T-helper 2 cell treated with Interferon-gamma antibody and Interleukin-4, amounts not matched to agents 5 μg/mL and 100 μg/mL, for 36 hours (primary cell): Measurements from ENCODE around the gene STIM1.

ENCODE experiments used
- DNase-seq: peaks from one replicate; pipeline ENCODE4 v3.0.0; 2021; ENCODE audit warnings: low spot score
- H3K27ac Mint-ChIP-seq: one replicate; pipeline ENCODE4 v1.8.0; 2021; ENCODE audit warnings: mild to moderate bottlenecking, mixed read lengths
- H3K27me3 Mint-ChIP-seq: one replicate; pipeline ENCODE4 v1.8.0; 2021; ENCODE audit warnings: low read depth, mixed read lengths
- H3K36me3 Mint-ChIP-seq: one replicate; pipeline ENCODE4 v1.8.0; 2021; ENCODE audit warnings: low read depth, mixed read lengths
- H3K4me1 Mint-ChIP-seq: one replicate; pipeline ENCODE4 v1.8.0; 2021; ENCODE audit warnings: low read depth, mixed read lengths
- H3K4me3 Mint-ChIP-seq: one replicate; pipeline ENCODE4 v1.8.0; 2022; ENCODE audit warnings: mild to moderate bottlenecking, moderate library complexity, mixed read lengths
- H3K9me3 Mint-ChIP-seq: one replicate; pipeline ENCODE4 v1.8.0; 2021; ENCODE audit warnings: mixed read lengths

The STIM1 gene

GRCh38 chr11:3876613-3877012 is 21.1 kb downstream of the STIM1 start:
- Mint-ChIP-seq H3K27me3 (no peaks in the 10 kb centered on the region), H3K9me3 (no peaks in the 10 kb centered on the region), H3K4me1 (peaks cover 52% of the 10 kb centered on the region), H3K36me3 (peaks cover 18% of the 10 kb centered on the region), H3K4me3 (no peak overlapping the region), H3K27ac (no peak overlapping the region)
- no peak for DNase-seq

- no peak for DNase-seq
- H3K9me3 Mint-ChIP-seq, result no peaks in the 10 kb centered on the region
- H3K27ac Mint-ChIP-seq, result peak overlapping the region; percentile 58
- no peak overlapping the region for H3K4me3 Mint-ChIP-seq
- no peaks in the 10 kb centered on the region for H3K27me3 Mint-ChIP-seq
- peaks cover 17% of the 10 kb centered on the region for H3K36me3 Mint-ChIP-seq
- H3K4me1 Mint-ChIP-seq, result peaks cover 48% of the 10 kb centered on the region
Observed at GRCh38 chr11:3877364-3878257, 22.1 kb downstream of the STIM1 start.

GRCh38 chr11:3878258-3878584 is 22.8 kb downstream of the STIM1 start:
- no peaks in the 10 kb centered on the region for H3K27me3 Mint-ChIP-seq
- H3K9me3 Mint-ChIP-seq, result no peaks in the 10 kb centered on the region
- H3K36me3 Mint-ChIP-seq, result peaks cover 17% of the 10 kb centered on the region
- H3K27ac Mint-ChIP-seq, result peak overlapping the region; percentile 58
- peaks cover 50% of the 10 kb centered on the region for H3K4me1 Mint-ChIP-seq
- no peak overlapping the region for H3K4me3 Mint-ChIP-seq
- no peak for DNase-seq

GRCh38 chr11:3879216-3879966 is 23.9 kb downstream of the STIM1 start:
- H3K9me3 Mint-ChIP-seq, result no peaks in the 10 kb centered on the region
- peaks cover 57% of the 10 kb centered on the region for H3K4me1 Mint-ChIP-seq
- H3K4me3 Mint-ChIP-seq, result peak overlapping the region; percentile 19
- no peaks in the 10 kb centered on the region for H3K27me3 Mint-ChIP-seq
- H3K36me3 Mint-ChIP-seq, result peaks cover 17% of the 10 kb centered on the region
- DNase-seq, result no peak
- H3K27ac Mint-ChIP-seq, result peak overlapping the region; percentile 69

GRCh38 chr11:3879967-3880542 is 24.6 kb downstream of the STIM1 start:
- Mint-ChIP-seq H3K9me3 (no peaks in the 10 kb centered on the region), H3K36me3 (peaks cover 15% of the 10 kb centered on the region), H3K27me3 (no peaks in the 10 kb centered on the region), H3K4me1 (peaks cover 60% of the 10 kb centered on the region), H3K27ac (peak overlapping the region; percentile 69), H3K4me3 (peak overlapping the region; percentile 19)
- no peak for DNase-seq

GRCh38 chr11:3880724-3881123 is 25.3 kb downstream of the STIM1 start:
- DNase-seq, result no peak
- Mint-ChIP-seq H3K4me3 (peak overlapping the region; percentile 56), H3K4me1 (peaks cover 60% of the 10 kb centered on the region), H3K27ac (peak overlapping the region; percentile 80), H3K27me3 (no peaks in the 10 kb centered on the region), H3K36me3 (peaks cover 15% of the 10 kb centered on the region), H3K9me3 (no peaks in the 10 kb centered on the region)

GRCh38 chr11:3882655-3883054 is 27.2 kb downstream of the STIM1 start:
- peak overlapping the region; percentile 4 for H3K27ac Mint-ChIP-seq
- DNase-seq, result no peak
- peaks cover 54% of the 10 kb centered on the region for H3K4me1 Mint-ChIP-seq
- no peak overlapping the region for H3K4me3 Mint-ChIP-seq
- no peaks in the 10 kb centered on the region for H3K27me3 Mint-ChIP-seq
- peaks cover 15% of the 10 kb centered on the region for H3K36me3 Mint-ChIP-seq
- no peaks in the 10 kb centered on the region for H3K9me3 Mint-ChIP-seq

GRCh38 chr11:3885855-3886254 is 30.4 kb downstream of the STIM1 start:
- no peak overlapping the region for H3K27ac Mint-ChIP-seq
- H3K36me3 Mint-ChIP-seq, result peaks cover 6% of the 10 kb centered on the region
- H3K4me3 Mint-ChIP-seq, result no peak overlapping the region
- no peaks in the 10 kb centered on the region for H3K27me3 Mint-ChIP-seq
- H3K4me1 Mint-ChIP-seq, result peaks cover 40% of the 10 kb centered on the region
- DNase-seq, result no peak
- no peaks in the 10 kb centered on the region for H3K9me3 Mint-ChIP-seq

GRCh38 chr11:3886985-3887384 is 31.5 kb downstream of the STIM1 start:
- DNase-seq, result no peak
- Mint-ChIP-seq H3K4me3 (no peak overlapping the region), H3K4me1 (peaks cover 39% of the 10 kb centered on the region), H3K36me3 (peaks cover 8% of the 10 kb centered on the region), H3K9me3 (no peaks in the 10 kb centered on the region), H3K27me3 (no peaks in the 10 kb centered on the region), H3K27ac (no peak overlapping the region)

GRCh38 chr11:3888876-3889275 is 33.4 kb downstream of the STIM1 start:
- Mint-ChIP-seq H3K9me3 (no peaks in the 10 kb centered on the region), H3K36me3 (peaks cover 20% of the 10 kb centered on the region), H3K4me3 (no peak overlapping the region), H3K27ac (no peak overlapping the region), H3K4me1 (peaks cover 44% of the 10 kb centered on the region), H3K27me3 (no peaks in the 10 kb centered on the region)
- no peak for DNase-seq

- H3K4me3 Mint-ChIP-seq, result no peak overlapping the region
- DNase-seq, result no peak
- peaks cover 45% of the 10 kb centered on the region for H3K4me1 Mint-ChIP-seq
- H3K27ac Mint-ChIP-seq, result no peak overlapping the region
- no peaks in the 10 kb centered on the region for H3K9me3 Mint-ChIP-seq
- no peaks in the 10 kb centered on the region for H3K27me3 Mint-ChIP-seq
- H3K36me3 Mint-ChIP-seq, result peaks cover 21% of the 10 kb centered on the region
Observed at GRCh38 chr11:3890014-3890413, 34.5 kb downstream of the STIM1 start.

- H3K27ac Mint-ChIP-seq, result no peak overlapping the region
- no peaks in the 10 kb centered on the region for H3K9me3 Mint-ChIP-seq
- no peaks in the 10 kb centered on the region for H3K27me3 Mint-ChIP-seq
- peaks cover 24% of the 10 kb centered on the region for H3K36me3 Mint-ChIP-seq
- peaks cover 47% of the 10 kb centered on the region for H3K4me1 Mint-ChIP-seq
- no peak for DNase-seq
- H3K4me3 Mint-ChIP-seq, result no peak overlapping the region
Observed at GRCh38 chr11:3890806-3891205, 35.3 kb downstream of the STIM1 start.

GRCh38 chr11:3891751-3892150 is 36.3 kb downstream of the STIM1 start:
- Mint-ChIP-seq H3K4me3 (no peak overlapping the region), H3K4me1 (peaks cover 44% of the 10 kb centered on the region), H3K36me3 (peaks cover 30% of the 10 kb centered on the region), H3K9me3 (no peaks in the 10 kb centered on the region), H3K27ac (no peak overlapping the region), H3K27me3 (no peaks in the 10 kb centered on the region)
- DNase-seq, result no peak

GRCh38 chr11:3892156-3892555 is 36.7 kb downstream of the STIM1 start:
- Mint-ChIP-seq H3K27me3 (no peaks in the 10 kb centered on the region), H3K4me3 (no peak overlapping the region), H3K9me3 (no peaks in the 10 kb centered on the region), H3K4me1 (peaks cover 45% of the 10 kb centered on the region), H3K27ac (no peak overlapping the region), H3K36me3 (peaks cover 34% of the 10 kb centered on the region)
- no peak for DNase-seq
